Colon (tissue), 2 donors: ENCODE data around the gene PDE2A.

Experiments used
- FAIRE-seq: peaks from 2 replicates; lab custom pipeline; 2012; peaks lifted over from hg19 to GRCh38; lab: Jason Lieb, UNC
- donor health status: control.
- donor health status: control.

Gene PDE2A

DNA sequence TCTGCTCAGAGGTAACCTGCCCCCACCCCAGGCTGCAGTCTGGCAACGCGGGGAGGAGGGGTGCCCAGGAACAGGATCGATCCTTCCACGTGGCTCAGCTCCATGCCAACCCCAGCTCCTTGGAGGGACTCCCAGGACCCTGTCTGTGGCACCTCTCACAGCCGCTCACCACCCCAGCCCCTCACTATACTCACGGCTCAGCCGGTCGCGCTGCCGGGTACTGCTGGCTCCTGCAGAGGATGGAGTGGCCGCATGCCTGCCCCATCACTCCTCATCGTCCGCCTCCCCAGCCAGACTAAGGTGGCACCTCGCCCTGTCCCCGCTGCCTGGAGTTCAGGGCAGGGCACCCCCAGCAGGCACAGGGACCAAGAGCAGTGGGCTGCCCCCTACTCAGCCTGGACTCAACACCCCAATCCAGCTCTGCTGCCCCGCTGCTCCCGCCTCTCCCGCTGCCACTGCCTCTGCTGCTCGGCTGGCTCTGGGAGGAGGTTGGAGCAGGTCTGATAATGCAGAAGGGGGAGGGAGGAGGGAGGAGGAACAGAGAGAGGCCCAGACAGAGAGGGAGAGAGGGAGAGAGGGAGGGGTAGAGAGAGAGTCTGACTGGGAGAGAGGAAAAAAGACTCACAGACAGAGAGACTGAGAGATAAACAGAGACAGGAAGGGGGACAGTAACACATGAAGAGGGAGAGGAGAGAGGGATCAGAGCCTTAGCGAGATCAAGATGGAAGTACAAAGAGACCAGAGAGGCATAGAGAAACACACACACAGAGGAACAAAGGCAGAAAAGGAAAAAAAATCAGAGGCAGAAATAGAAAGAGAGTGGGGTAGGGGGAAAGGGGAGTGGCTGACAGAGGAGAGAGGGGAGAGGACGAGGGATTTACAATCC lies at the start of gene PDE2A:
PDE2A (minus strand) TSS at position 480 of the 886 bp plus-strand sequence; CDS start at position 265, 215 bp downstream.
- FAIRE-seq, result no peak

GRCh38 chr11:72723508-72723907 lies 49.3 kb upstream of the PDE2A start:
- FAIRE-seq, result no peak

DNA sequence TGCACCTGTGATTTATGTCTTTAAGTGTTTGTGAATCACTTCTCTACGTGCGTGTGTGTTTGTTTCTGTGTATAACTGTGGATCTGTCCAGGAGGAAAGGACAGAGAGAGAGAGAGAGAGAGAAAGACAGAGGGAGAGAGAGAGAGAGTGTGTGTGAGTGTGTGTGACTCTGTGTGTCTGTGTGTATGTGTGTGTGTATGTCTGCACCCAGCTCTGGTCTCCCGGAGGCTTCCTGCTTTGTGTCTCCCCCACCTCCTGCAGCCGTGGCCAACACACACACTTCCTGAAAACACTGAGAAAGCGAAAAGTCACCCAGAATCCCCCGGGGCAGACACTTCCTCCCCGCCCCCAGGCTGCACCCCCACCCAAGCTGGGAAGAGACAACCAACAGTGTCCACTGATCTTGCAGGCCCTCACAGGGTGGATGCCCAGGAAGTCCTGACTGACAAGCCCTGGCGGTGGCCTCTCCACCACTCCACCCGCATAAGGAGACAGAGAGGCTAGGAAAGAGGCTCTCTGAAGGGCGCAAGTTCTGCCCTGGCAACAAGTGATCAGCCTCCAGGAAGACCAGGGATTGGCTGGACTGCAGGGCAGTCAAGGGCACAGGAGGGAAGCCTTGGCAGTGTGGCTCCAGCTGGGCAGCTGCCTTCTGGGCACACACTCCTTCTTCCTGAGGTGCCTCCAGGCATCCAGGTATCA lies 48.0 kb upstream of the PDE2A start:
- FAIRE-seq, result no peak

DNA sequence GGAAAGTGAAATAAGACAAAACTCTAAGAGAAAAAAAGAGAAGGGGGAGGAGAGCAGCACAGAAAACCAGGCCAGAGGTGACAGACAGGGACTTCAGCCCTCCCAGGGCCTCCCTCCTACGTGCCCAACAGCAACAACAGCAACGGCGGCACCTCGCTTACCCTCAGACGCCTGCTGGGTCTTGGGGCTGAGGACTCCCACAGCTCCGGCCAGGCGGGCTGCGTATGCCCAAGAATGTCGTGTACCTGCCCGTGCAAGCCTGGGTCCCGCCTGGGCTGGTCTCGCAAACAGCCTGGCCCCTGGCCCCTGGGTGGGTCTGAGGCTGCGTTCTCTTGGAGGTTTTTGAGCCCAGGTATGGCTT lies 47.4 kb upstream of the PDE2A start:
- FAIRE-seq, result no peak

GRCh38 chr11:72721276-72721675 lies 47.1 kb upstream of the PDE2A start:
- no peak for FAIRE-seq

- FAIRE-seq, result no peak
Measured at GRCh38 chr11:72720784-72721183, 46.6 kb upstream of the PDE2A start.

DNA sequence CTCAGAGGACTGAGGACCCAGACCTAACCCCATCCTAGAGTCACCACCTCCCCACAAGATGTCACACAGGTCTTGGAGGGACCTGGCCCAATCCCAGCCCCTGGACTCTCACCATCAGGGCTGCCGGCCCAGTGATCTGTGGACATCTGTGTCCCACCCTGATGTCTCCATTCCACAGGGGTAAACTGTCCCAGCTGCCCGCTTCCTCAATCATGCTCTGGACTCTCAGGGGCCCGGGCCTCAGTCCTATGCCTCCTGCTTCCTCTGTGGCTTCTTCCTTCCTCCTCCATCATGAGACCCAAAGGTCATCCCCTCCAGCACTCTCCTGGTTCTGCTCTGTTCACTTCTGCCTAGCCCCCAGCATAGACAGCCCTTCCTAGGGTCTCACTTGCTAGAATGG lies 45.8 kb upstream of the PDE2A start:
- FAIRE-seq, result no peak

DNA sequence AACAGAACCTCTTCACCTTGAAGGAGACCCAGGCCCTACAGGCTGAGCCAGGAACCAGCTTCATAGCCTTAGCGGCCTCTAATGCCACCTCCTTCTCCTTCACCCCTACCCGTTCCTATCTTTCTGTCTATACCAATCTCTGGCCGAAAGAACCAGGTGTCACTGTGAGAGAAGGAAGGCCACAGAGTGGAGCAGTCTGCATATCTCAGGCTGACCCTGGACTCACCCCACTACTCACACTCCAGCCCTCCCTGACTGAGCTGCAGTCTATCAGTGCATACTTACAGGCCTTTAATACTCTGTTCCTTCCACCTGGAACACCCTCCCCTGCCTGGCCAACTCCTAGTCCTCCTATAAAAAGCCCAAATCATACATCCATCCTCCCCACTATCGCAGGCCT lies 45.3 kb upstream of the PDE2A start:
- FAIRE-seq, result no peak

GRCh38 chr11:72719144-72719543 lies 44.9 kb upstream of the PDE2A start:
- no peak for FAIRE-seq

DNA sequence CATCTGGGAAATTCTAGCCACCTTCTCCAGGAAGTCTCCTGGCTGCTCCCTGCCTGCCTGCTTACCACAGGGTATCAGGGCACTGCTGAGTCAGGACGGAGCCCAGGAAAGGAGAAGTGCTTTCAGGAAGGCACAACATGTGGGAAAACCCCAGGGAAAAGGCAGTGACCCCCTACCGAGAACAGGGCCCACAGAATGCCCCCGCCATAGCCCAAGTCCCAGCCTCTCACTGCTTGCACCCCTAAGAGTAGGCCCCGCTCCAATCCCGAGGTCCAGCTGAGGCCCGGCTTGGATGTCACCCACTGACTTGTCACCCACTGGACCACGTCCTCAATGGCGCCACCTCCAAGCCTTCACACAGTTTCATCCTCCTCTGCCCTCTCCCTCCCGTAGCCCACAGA lies 43.9 kb upstream of the PDE2A start:
- no peak for FAIRE-seq

GRCh38 chr11:72716788-72717435 lies 42.7 kb upstream of the PDE2A start:
- no peak for FAIRE-seq

- FAIRE-seq, result no peak
Measured at GRCh38 chr11:72716290-72716689, 42.1 kb upstream of the PDE2A start.

- FAIRE-seq, result no peak
Measured at GRCh38 chr11:72712841-72713240, 38.6 kb upstream of the PDE2A start.

DNA sequence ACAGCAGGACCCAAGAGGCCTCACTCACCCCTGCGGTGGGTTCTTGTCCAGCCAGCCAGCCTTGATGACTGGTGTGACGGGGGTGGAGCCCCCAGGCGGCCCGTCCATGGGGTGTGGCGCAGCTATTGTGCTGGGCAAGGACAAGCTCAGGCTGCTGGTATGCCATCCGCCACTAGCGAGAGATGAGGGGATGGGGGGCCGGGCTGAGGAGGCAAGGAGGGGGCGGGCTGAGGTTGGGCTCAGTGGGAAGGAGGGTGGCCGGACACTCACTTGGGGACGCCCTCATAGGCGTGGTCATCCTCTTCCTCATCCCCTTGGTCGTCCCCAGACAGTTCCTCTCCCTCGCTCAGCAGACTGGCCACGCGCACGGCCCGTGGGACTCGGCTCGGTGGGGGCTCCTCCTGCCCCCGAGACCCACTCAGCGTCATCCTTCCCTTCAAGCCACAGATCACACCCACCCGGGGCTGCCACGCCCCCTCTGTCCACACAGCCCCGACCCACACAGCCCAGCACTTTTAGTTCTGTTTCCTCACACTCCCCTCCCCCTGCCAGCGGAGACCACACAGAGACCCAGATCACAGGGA lies 38.0 kb upstream of the PDE2A start:
- no peak for FAIRE-seq

- no peak for FAIRE-seq
Measured at GRCh38 chr11:72711141-72711540, 36.9 kb upstream of the PDE2A start.

DNA sequence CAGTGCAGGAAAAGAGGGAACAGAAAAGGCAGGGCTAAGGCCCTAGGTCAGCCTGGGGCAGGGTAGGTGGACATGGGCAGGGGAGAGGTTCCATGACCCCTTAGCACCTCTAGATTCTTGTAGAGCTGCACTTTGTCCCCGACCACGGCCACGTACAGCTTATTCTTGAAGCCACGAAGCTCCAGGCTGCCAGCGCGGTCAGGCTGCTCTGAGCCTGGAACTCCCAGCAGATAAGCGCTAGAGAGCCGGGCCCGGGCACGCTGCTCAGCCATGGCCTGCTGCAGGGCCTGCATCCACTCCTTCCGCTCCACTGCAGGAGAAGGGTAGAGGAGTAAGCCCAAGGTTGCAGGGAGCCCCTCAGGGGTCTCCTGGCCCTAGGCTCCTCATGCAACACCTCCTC lies 36.1 kb upstream of the PDE2A start:
- no peak for FAIRE-seq

- no peak for FAIRE-seq
Measured at GRCh38 chr11:72709478-72710238, 35.4 kb upstream of the PDE2A start.

GRCh38 chr11:72707032-72707431 lies 32.8 kb upstream of the PDE2A start:
- no peak for FAIRE-seq

- FAIRE-seq, result no peak
Measured at GRCh38 chr11:72706579-72706978, 32.4 kb upstream of the PDE2A start.

DNA sequence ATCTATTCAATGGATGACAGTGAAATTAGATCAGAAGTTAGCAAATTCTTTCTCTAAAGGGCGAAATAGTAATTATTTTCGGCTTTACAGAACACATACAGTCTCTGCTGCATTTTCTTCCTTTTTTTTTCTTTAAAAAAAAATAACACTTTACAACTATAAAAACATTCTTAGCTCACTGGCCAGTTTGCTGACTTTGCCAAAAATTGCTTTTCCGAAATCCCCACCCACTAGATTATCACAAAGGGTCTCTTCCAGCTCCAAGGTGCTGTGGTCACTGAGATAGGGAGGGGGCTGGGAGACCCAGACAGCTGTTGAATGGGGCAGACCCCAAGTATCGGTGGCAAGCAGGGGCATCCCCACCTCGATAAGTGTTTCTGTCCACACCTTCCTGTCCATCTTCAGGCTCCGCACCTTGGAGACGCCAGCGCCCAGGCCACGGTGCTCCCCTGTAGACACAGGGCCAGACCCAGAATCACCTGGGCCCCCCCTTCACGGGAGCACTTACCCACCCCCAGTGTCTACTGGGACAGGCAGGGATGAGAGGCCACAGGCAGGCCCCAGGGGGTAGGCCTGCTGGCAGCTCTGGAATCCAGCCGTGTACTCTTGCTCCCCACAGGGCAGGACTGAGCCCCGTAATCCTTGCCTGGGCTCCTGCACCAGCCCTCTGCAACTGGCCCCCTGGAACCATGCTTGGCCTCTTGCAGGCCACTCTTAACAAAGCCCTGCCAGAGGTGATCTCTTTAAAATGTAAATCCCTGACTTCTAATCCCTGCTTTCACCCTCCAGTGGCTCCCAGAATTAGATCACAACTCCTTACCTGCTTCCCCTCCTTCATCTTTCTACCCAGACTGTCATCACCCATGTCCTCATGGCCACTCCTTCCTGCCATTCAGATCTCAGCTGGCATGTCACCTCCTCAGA lies 31.5 kb upstream of the PDE2A start:
- no peak for FAIRE-seq

GRCh38 chr11:72704783-72705265 lies 30.6 kb upstream of the PDE2A start:
- FAIRE-seq, result no peak
